ENCODE measurements around the gene TADA2B.

- TF ChIP-seq EZH2 (IDR thresholded peaks at IDR 0.05; ENCODE audit: borderline replicate concordance, low read depth, low read length, poor library complexity, severe bottlenecking) (no peak), CTCF (conservative IDR thresholded peaks at IDR 0.05; ENCODE audit: low read depth, low read length) (no peak)
Measured at GRCh38 chr4:7089213-7089986, 46.2 kb downstream of the TADA2B start.
